Trophoblast cell (in vitro differentiated cells and primary cell): Measurements from ENCODE around the gene MRPL28.
"Not testable (repeated sequence)": the region's sequence is repeated elsewhere in the genome, so short reads cannot be mapped to it uniquely, and the experiment has no call there.

Experiments
- DNase-seq, 2 donors: peaks; one replicate each; pipeline ENCODE4 v3.0.0-alpha.2; 2016
- H2AFZ ChIP-seq: 2 replicates; pipeline ENCODE4 v1.6.1; 2013; ENCODE audit warnings: low read length, moderate library complexity, mild to moderate bottlenecking; ENCODE audit not compliant: insufficient read depth, poor library complexity
- H2AK5ac ChIP-seq: 2 replicates; pipeline ENCODE4 v1.6.1; 2013; ENCODE audit warnings: mild to moderate bottlenecking, low read length
- H2BK120ac ChIP-seq: 2 replicates; pipeline ENCODE4 v1.6.1; 2013; ENCODE audit warnings: low read length, mild to moderate bottlenecking, moderate library complexity; ENCODE audit not compliant: insufficient read depth, poor library complexity
- H2BK12ac ChIP-seq: 2 replicates; pipeline ENCODE4 v1.6.1; 2013; ENCODE audit warnings: mild to moderate bottlenecking, low read length, moderate library complexity
- H2BK5ac ChIP-seq: 2 replicates; pipeline ENCODE4 v1.6.1; 2013; ENCODE audit warnings: low read length, low read depth, moderate library complexity, mild to moderate bottlenecking; ENCODE audit not compliant: poor library complexity
- H3K14ac ChIP-seq: 2 replicates; pipeline ENCODE4 v1.6.1; 2013; ENCODE audit warnings: mild to moderate bottlenecking, low read length
- H3K18ac ChIP-seq: 2 replicates; pipeline ENCODE4 v1.6.1; 2013; ENCODE audit warnings: mild to moderate bottlenecking, low read length
- H3K23ac ChIP-seq: 2 replicates; pipeline ENCODE4 v1.6.1; 2013; ENCODE audit warnings: low read length
- H3K27ac ChIP-seq: 2 replicates; pipeline ENCODE4 v1.5.1; 2013; ENCODE audit warnings: low read depth, mild to moderate bottlenecking, inconsistent platforms, low read length, moderate library complexity
- H3K27me3 ChIP-seq: 2 replicates; pipeline ENCODE4 v1.6.1; 2013; ENCODE audit warnings: inconsistent platforms, mild to moderate bottlenecking, low read length, moderate library complexity; ENCODE audit not compliant: insufficient read depth
- H3K36me3 ChIP-seq, 2 experiments: 1 replicate in 1 of 2; 2 replicates in 1 of 2; pipeline ENCODE4 v1.6.1; 2013; ENCODE audit warnings: low read length in 2 of 2, mild to moderate bottlenecking in 2 of 2, moderate library complexity in 1 of 2; ENCODE audit not compliant: insufficient read depth in 2 of 2, control insufficient read depth in 1 of 2
- H3K4ac ChIP-seq: 2 replicates; pipeline ENCODE4 v1.6.1; 2013; ENCODE audit warnings: low read depth, mild to moderate bottlenecking, low read length, moderate library complexity
- H3K4me1 ChIP-seq, 2 experiments: 1 replicate in 1 of 2; 2 replicates in 1 of 2; pipeline ENCODE4 v1.6.1; 2013; ENCODE audit warnings: low read length in 2 of 2, mild to moderate bottlenecking in 2 of 2, moderate library complexity in 1 of 2; ENCODE audit not compliant: insufficient read depth in 2 of 2, control insufficient read depth in 1 of 2
- H3K4me2 ChIP-seq: 2 replicates; pipeline ENCODE4 v1.6.1; 2013; ENCODE audit warnings: inconsistent platforms, mild to moderate bottlenecking, low read length, moderate library complexity
- H3K4me3 ChIP-seq: 2 replicates; pipeline ENCODE4 v1.5.1; 2013; ENCODE audit warnings: mild to moderate bottlenecking, low read depth, low read length, inconsistent platforms
- H3K79me1 ChIP-seq: one replicate; pipeline ENCODE4 v1.6.1; 2013; ENCODE audit warnings: low read length
- H3K79me2 ChIP-seq: 2 replicates; pipeline ENCODE4 v1.6.1; 2013; ENCODE audit warnings: low read length, mild to moderate bottlenecking; ENCODE audit not compliant: control insufficient read depth, insufficient read depth, poor library complexity
- H3K9ac ChIP-seq: 2 replicates; pipeline ENCODE4 v1.6.1; 2013; ENCODE audit warnings: mild to moderate bottlenecking, low read length
- H3K9me3 ChIP-seq: 2 replicates; pipeline ENCODE4 v1.6.1; 2013; ENCODE audit warnings: low read depth, mild to moderate bottlenecking, control low read depth, inconsistent platforms, low read length; ENCODE audit not compliant: insufficient read depth
- H4K12ac ChIP-seq: 2 replicates; pipeline ENCODE4 v1.6.1; 2013; ENCODE audit warnings: low read depth, mild to moderate bottlenecking, low read length, moderate library complexity
- H4K8ac ChIP-seq: 2 replicates; pipeline ENCODE4 v1.6.1; 2013; ENCODE audit warnings: low read depth, mild to moderate bottlenecking, low read length, moderate library complexity
- H4K91ac ChIP-seq: one replicate; pipeline ENCODE4 v1.6.1; 2013; ENCODE audit warnings: low read depth, mild to moderate bottlenecking, low read length, moderate library complexity
- WGBS: extraction: QIAGEN DNeasy Blood & Tissue Kit; methylation state at CpG from one replicate; pipeline ENCODE4 v1.1.7; 2013; ENCODE audit warnings: missing lambda C conversion rate; ENCODE audit not compliant: insufficient read length, insufficient coverage; ENCODE audit errors: extremely low coverage; 5-methylcytosine and 5-hydroxymethylcytosine counted together

MRPL28 gene

DNA sequence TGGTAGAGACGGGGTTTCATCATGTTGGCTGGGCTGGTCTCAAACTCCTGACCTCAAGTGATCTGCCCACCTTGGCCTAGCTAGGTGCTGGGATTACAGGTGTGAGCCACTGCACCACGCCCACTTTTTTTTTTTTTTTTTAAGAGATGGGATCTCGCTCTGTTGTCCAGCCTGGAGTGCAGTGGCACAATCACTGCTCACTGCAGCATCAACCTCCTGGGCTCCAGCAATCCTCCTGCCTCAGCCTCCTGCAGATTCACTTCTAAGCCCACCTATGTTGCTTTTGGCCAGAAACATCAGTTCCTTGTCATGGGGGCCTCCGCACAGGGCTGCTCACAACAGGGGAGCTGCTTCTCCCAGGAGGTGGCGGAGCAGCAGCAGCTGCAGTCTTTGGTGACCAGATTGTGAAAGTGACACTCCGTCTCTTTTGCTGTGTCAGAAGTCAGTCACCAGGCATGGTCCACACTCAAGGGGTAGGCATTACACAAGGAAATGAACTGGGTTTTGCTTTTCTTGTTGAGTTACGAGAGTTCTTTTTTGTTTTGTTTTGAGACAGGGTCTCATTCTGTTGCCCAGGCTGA is 22.2 kb upstream of the MRPL28 start:
- H2BK12ac ChIP-seq: no peak overlapping the region
- WGBS: no CpG with 5 or more reads among the region's 7 CpGs
- peaks cover 2 to 3% of the 10 kb centered on the region in 2 experiments for H3K4me1 ChIP-seq
- no peak overlapping the region for H2BK5ac ChIP-seq
- H4K12ac ChIP-seq: no peak overlapping the region
- H3K23ac ChIP-seq: no peak overlapping the region
- no peak overlapping the region for H2AK5ac ChIP-seq
- H3K79me2 ChIP-seq: peaks cover 3% of the 10 kb centered on the region
- no peak overlapping the region for H2AFZ ChIP-seq
- DNase-seq: peak in 1 of 2 donors; percentile 23
- no peaks in the 10 kb centered on the region for H3K36me3 ChIP-seq
- no peak overlapping the region for H3K4ac ChIP-seq
- no peak overlapping the region for H4K8ac ChIP-seq
- H3K4me2 ChIP-seq: no peak overlapping the region
- H3K18ac ChIP-seq: no peak overlapping the region
- H3K4me3 ChIP-seq: no peak overlapping the region
- no peak overlapping the region for H3K14ac ChIP-seq
- H3K9ac ChIP-seq: no peak overlapping the region
- H3K79me1 ChIP-seq: peaks cover 3% of the 10 kb centered on the region
- no peak overlapping the region for H4K91ac ChIP-seq
- H3K9me3 ChIP-seq: peaks cover 10% of the 10 kb centered on the region
- H2BK120ac ChIP-seq: no peak overlapping the region
- H3K27ac ChIP-seq: no peak overlapping the region
- H3K27me3 ChIP-seq: no peaks in the 10 kb centered on the region

DNA sequence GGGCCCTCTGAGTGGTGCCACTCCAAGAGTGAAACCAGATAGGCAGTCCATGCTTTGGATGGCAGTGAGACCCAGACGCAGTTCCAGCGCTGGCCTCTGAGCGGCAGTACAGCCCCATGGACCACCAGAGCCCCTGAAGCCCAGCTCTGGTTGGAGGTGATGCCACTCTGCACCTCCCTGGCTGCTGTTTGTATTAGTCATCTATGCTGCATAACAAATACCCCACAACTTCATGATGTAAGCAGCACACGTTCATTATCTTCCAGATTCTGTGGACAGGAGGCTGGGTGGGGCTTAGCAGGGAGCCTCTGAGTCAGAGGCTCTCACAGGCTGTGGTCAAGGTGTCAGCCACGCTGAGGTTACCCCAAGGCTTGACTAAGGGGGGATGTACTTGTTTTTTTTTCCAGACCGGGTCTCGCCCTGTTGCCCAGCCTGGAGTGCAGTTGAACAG is 21.6 kb upstream of the MRPL28 start:
- no peak overlapping the region for H4K8ac ChIP-seq
- H3K4me2 ChIP-seq: no peak overlapping the region
- no peak overlapping the region for H3K4me3 ChIP-seq
- no peak overlapping the region for H2AK5ac ChIP-seq
- DNase-seq: peak; percentile 92 to 96
- H2BK120ac ChIP-seq: no peak overlapping the region
- H3K4ac ChIP-seq: no peak overlapping the region
- H2AFZ ChIP-seq: no peak overlapping the region
- no peak overlapping the region for H3K14ac ChIP-seq
- H2BK12ac ChIP-seq: no peak overlapping the region
- H3K18ac ChIP-seq: no peak overlapping the region
- H3K27me3 ChIP-seq: no peaks in the 10 kb centered on the region
- no peak overlapping the region for H4K12ac ChIP-seq
- no peak overlapping the region for H2BK5ac ChIP-seq
- H3K36me3 ChIP-seq: no peaks in the 10 kb centered on the region
- H3K27ac ChIP-seq: no peak overlapping the region
- H3K79me2 ChIP-seq: no peaks in the 10 kb centered on the region
- H3K23ac ChIP-seq: no peak overlapping the region
- WGBS: no CpG with 5 or more reads among the region's 7 CpGs
- H4K91ac ChIP-seq: no peak overlapping the region
- no peaks in the 10 kb centered on the region for H3K79me1 ChIP-seq
- no peak overlapping the region for H3K9ac ChIP-seq
- H3K9me3 ChIP-seq: peaks cover 10% of the 10 kb centered on the region
- peaks cover 2 to 3% of the 10 kb centered on the region in 2 experiments for H3K4me1 ChIP-seq

DNA sequence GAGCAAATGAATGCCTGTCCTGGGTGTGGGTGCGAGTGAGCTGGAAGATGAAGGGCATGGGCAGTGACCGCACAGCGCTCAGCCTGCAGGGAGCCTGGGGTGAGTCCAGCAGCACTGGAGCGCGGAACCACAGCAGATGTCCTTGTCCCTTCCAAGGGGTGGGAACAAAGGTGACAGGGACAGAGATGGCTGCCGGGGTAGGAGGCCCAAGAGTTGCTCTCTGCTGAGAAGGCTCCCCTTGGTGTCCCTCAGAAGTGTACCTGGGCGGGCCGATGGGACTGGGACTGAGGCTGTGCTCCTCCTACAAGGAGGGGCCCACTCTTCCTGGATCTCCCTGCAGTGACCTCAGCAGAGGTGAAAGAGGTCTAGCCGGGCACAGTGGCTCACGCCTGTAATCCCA is 19.0 kb upstream of the MRPL28 start:
- no peak overlapping the region for H3K18ac ChIP-seq
- H3K14ac ChIP-seq: no peak overlapping the region
- no peak overlapping the region for H3K4me2 ChIP-seq
- no peak overlapping the region for H2AK5ac ChIP-seq
- H4K91ac ChIP-seq: no peak overlapping the region
- no peak overlapping the region for H2AFZ ChIP-seq
- no peaks in the 10 kb centered on the region for H3K36me3 ChIP-seq
- WGBS: no CpG with 5 or more reads among the region's 10 CpGs
- no peak for DNase-seq
- no peak overlapping the region for H2BK5ac ChIP-seq
- H3K4ac ChIP-seq: no peak overlapping the region
- H3K4me1 ChIP-seq: peaks cover 3 to 5% of the 10 kb centered on the region in 2 experiments
- peaks cover under 1% of the 10 kb centered on the region for H3K79me1 ChIP-seq
- H2BK120ac ChIP-seq: no peak overlapping the region
- no peak overlapping the region for H3K4me3 ChIP-seq
- no peak overlapping the region for H4K12ac ChIP-seq
- no peaks in the 10 kb centered on the region for H3K27me3 ChIP-seq
- peaks cover 10% of the 10 kb centered on the region for H3K9me3 ChIP-seq
- H3K23ac ChIP-seq: no peak overlapping the region
- no peak overlapping the region for H3K27ac ChIP-seq
- no peak overlapping the region for H2BK12ac ChIP-seq
- no peak overlapping the region for H3K9ac ChIP-seq
- H4K8ac ChIP-seq: no peak overlapping the region
- no peaks in the 10 kb centered on the region for H3K79me2 ChIP-seq

DNA sequence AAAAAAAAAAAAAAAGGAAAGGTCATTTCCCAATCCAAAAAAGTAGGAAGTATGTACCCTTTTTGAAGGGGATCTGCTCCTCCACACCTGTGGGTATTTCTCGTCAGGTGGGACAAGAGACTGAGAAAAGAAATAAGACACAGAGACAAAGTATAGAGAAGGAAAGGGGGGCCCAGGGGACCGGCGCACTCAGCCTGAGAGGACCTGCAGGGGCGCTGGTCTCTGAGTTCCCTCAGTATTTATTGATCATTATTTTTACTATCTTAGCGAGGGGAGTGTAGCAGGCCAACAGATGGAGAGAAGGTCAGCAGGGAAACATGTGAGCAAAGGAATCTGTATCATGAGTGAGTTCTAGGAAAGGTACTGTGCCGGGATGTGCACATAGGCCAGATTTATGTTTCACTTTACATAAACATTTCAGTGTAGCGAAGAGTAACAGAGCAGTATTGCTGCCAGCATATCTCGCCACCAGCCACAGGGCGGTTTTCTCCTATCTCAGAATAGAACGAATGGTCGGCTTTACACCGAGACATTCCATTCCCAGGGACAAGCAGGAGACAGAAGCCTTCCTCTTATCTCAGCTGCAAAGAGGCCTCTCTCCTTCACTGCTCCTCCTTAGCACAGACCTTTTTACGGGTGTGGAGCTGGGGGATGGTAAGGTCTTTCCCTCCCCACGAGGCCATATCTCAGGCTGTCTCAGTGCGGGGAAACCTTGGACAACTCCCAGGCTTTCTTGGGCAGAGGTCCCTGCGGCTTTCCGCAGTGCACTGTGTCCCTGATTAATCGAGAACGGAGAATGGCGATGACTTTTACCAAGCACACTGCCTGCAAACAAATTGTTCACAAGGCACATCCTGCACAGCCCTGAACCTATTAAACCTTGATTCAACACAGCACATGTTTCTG is 17.7 kb upstream of the MRPL28 start:
- not testable (repeated sequence) for H2BK12ac ChIP-seq, H2AFZ ChIP-seq, H2BK5ac ChIP-seq, H3K4me3 ChIP-seq, H2BK120ac ChIP-seq, H3K79me2 ChIP-seq, H3K23ac ChIP-seq, H3K27ac ChIP-seq, H3K9ac ChIP-seq, H3K79me1 ChIP-seq, H3K27me3 ChIP-seq, H4K91ac ChIP-seq, H3K9me3 ChIP-seq, H3K36me3 ChIP-seq, H4K12ac ChIP-seq, H3K4me2 ChIP-seq, H3K14ac ChIP-seq, H3K18ac ChIP-seq, H2AK5ac ChIP-seq, H3K4ac ChIP-seq
- peaks cover 11% of the 10 kb centered on the region in 2 experiments for H3K4me1 ChIP-seq
- peak overlapping the region; percentile 69 for H4K8ac ChIP-seq
- DNase-seq: peak; percentile 39 to 62
- no CpG with 5 or more reads among the region's 20 CpGs for WGBS
